GM12801 (cell line): ENCODE results near the gene C6orf136.

Experiments used
- TF ChIP-seq, protein P1 (sequence below): IDR thresholded peaks from one replicate; pipeline ENCODE4 v1.5.1; 2011; ENCODE audit warnings: control low read depth; ENCODE audit not compliant: insufficient read length; ENCODE audit errors: extremely low read depth

C6orf136 gene

DNA sequence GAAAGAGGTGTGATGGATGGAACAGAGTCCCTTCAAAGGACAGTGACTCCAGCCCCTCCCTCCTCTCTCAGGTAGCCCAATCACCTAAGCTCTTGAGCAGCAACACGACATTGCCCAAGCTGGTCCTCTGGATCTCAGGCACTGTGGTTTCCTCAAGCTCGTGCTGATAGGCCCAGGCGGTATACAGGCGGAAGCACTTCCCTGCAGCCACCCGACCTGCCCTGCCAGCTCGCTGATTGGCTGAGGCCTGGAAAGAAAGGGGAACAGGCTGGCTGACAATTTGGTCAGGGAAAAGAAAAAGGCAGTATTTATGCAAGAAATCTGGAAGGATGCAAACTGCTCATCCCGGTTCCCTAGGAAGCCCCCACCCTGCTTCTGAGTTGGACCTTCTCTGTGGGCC, 9.6 kb downstream of the C6orf136 start:
- TF ChIP-seq, protein P1, sequence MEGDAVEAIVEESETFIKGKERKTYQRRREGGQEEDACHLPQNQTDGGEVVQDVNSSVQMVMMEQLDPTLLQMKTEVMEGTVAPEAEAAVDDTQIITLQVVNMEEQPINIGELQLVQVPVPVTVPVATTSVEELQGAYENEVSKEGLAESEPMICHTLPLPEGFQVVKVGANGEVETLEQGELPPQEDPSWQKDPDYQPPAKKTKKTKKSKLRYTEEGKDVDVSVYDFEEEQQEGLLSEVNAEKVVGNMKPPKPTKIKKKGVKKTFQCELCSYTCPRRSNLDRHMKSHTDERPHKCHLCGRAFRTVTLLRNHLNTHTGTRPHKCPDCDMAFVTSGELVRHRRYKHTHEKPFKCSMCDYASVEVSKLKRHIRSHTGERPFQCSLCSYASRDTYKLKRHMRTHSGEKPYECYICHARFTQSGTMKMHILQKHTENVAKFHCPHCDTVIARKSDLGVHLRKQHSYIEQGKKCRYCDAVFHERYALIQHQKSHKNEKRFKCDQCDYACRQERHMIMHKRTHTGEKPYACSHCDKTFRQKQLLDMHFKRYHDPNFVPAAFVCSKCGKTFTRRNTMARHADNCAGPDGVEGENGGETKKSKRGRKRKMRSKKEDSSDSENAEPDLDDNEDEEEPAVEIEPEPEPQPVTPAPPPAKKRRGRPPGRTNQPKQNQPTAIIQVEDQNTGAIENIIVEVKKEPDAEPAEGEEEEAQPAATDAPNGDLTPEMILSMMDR: no peak

DNA sequence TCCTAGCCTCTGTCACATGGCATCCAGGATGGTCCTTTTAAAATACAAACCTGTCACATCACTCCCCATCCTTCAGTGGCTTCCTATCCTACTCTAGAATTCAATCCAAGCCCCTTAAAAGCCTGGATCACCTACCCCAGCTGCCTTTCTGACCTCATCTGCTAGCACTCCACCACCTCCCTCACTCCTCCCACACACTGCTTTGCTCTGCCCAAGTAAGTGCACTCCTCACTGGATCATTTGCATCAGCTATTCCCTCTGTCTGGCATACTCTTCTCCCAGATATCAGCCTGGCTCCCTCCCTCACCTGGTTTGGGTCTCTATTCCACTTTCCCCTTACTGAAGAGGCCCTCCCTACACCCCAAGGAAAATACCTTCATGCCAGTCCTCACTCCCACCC, 10.5 kb downstream of the C6orf136 start:
- TF ChIP-seq, protein P1: no peak

DNA sequence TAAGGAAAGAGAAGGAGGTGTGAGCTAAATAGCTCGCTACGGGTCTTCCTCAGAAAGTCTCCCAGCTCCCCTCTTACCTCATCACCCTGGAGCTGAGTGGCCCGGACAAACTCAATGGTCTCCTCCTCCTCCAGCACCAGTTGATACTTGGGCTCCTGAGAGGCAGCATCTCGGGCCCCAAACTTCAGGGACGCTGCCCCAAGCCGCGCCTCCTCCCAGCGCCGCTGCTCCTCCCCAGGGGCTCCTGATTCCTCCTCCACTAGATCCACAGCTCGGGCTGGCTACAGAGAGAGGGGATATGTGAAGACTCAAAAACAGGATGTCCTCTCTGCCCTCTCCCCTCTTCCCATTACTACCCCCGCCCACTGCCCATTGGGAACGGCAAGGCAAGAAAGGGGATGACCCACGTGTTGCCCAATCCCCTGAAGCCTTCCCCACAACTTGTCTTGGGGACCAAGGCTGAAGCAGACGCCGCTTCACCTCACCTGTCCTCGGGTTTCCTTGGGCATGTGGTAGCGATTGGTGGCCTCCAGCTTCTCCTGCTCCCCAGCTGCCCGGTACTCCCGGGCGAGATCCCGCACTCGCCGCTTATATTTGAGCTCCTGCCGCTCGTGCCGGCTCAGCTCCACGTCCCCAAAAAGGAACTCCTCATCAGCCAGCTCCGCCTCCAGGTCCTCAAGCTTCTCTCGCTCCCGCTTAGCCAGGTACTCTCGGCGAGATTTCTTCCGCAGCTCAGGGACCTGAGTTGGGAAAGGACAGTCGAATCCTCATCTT, 18.2 kb downstream of the C6orf136 start:
- TF ChIP-seq, protein P1: no peak

DNA sequence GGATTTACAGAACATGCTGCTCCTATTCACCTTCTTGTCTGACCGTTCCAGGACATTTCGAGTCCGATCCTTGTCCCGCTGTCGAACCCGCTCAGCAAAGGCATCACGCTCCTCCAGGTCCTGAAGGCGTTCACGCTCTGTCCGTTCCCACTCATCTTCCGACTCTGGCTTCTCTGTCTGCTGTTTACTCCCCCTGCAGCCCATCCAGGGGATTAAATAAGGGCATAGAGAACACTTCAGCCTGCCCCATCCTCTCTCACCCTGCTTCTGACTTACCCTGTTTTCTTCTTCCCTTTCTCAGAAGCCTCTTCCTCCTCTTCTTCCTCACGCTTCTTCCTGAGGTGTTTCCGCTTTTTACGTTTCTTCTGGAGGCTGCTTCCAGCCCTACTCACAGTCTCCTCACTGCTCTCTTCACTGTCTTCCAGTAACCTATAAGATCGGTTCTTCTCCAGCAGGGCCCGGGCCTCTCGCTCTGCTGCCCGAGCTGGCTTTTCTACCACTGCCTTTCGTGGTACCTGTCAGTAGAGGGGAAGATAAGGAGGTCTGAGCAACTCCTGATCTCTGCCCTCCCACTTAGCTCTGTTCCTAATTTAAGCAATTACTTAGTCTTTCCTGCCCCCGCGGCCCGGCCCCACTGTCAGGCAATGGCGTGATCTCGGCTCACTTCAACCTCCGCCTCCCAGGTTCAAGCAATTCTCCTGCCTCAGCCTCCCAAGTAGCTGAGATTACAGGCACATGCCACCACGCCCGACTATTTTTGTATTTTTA, 24.0 kb downstream of the C6orf136 start:
- TF ChIP-seq, protein P1: no peak

DNA sequence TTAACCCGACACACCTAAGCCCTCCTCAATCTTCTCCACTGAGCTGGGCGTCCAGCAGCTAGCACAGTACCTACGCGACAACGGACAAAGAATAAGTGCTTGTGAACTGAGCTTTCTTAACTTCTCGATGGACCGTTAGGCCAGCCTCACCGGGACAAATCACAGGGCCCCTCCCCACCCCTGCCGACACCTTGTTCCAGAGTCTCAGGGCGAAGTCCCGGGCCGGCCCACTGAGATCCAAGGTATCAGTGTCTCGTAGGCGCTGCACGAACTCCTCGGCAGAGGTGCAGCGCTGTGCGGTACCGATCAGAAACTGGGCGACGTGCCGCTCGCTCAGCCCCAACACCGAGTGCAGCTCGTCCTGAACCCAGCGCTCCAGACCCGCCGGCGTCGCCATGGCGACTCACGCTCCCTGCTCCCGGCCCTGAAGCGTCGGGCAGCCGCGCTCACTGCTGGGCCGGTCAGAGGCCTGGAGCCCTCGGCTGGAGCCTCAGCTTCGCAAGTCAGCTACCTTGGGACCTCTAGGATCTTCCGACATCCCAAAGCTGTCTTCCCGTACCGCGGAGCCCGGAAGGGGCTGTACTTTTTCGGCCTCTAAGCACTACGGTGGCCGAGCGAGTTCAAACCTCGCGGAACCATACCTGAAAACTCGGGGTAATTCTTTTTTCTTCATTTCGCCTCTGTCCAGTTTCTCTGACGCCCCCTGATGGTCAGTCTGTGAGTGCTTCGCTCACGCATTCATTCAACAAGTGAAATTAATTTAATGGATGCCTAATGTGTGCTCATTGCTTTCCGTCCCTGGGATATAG, 25.7 kb downstream of the C6orf136 start, which contains the start of gene DHX16:
Gene DHX16 (minus strand): TSS at position 562 of the 809 bp plus-strand sequence. CDS start 165 bp downstream, at position 397.
- TF ChIP-seq, protein P1: peak; percentile 10

DNA sequence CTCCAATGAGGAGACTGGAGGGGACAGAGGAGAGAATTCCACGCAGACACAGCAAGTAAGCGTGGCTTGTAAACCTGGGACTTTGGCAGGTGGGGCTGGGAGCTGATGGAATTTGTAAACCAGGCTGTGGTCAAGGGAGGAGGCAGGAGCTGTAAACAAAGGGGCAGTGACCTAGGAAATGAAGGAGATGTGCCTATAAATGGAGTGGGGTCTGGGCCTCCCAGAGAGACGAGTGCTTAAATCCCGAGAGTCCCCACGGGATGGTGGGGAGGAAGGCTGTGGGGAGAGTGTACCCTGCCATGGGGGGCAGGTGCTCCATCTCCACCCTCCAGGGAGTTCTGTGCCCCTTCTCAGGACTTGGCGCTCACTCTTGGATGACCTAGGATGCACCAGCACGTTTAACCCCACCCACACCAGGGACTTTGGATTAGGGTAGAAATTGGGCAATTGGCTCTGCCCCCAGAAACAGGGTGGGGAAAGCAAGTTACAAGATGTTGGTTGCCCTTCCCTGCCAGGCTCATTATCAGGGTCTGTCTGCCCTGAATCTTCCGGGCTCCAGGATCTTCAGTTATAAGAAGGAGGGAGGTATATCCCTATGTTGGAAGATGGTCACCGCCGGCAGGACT, 29.8 kb downstream of the C6orf136 start:
- TF ChIP-seq, protein P1: no peak
